Fibroblast of lung (primary cell): ENCODE data around the gene LONP2.

ENCODE experiments used
- EZH2 ChIP-seq: IDR thresholded peaks from 2 replicates; pipeline ENCODE4 v1.5.1; 2012; ENCODE audit warnings: low read length, control low read depth, mild to moderate bottlenecking; ENCODE audit errors: missing control alignments
- TF ChIP-seq, protein P1 (sequence below), 2 donors: IDR thresholded peaks in 1 of 2; conservative IDR thresholded peaks in 1 of 2; 1 replicate in 1 of 2; 2 replicates in 1 of 2; pipeline ENCODE4 v1.5.1; 2011 to 2012; ENCODE audit warnings: low read length in 2 of 2, control low read depth in 1 of 2, inconsistent platforms in 1 of 2, low read depth in 1 of 2, mild to moderate bottlenecking in 1 of 2

DNA sequence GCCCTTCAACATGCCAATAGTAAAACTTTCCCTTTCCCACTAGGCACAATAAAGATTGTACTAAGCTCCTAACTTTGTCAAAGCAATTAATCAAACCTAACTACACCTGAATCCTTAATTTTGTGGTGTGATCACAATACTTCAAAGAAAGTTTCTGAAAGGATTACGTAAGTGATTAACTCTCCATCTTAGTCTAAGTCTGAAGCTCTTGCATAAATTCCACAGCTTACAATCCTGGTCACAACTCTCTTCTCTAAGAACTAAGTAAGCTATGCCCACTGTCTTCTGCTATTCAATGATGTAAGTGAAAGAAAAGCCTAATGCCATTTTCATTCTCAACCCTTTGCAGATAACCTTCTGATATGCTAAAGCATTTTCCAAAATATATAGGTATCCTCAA is 125.7 kb downstream of the LONP2 start:
- no peak for TF ChIP-seq EZH2
- TF ChIP-seq, protein P1, sequence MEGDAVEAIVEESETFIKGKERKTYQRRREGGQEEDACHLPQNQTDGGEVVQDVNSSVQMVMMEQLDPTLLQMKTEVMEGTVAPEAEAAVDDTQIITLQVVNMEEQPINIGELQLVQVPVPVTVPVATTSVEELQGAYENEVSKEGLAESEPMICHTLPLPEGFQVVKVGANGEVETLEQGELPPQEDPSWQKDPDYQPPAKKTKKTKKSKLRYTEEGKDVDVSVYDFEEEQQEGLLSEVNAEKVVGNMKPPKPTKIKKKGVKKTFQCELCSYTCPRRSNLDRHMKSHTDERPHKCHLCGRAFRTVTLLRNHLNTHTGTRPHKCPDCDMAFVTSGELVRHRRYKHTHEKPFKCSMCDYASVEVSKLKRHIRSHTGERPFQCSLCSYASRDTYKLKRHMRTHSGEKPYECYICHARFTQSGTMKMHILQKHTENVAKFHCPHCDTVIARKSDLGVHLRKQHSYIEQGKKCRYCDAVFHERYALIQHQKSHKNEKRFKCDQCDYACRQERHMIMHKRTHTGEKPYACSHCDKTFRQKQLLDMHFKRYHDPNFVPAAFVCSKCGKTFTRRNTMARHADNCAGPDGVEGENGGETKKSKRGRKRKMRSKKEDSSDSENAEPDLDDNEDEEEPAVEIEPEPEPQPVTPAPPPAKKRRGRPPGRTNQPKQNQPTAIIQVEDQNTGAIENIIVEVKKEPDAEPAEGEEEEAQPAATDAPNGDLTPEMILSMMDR (conservative IDR thresholded peaks at IDR 0.05 in 1 of 2, IDR thresholded peaks at IDR 0.05 in 1 of 2; ENCODE audit: low read depth in 1 of 2, low read length in 2 of 2): no peak
